HG02885 (cell line): ENCODE data around the gene MYLK.
"Not testable (repeated sequence)": the region's sequence is repeated elsewhere in the genome, so short reads cannot be mapped to it uniquely, and the experiment has no call there.

Experiments
- ATAC-seq: cut with Tn5 transposase; IDR thresholded peaks from one replicate; pipeline ENCODE4 v1.9.1; 2021; ENCODE audit warnings: mild to moderate bottlenecking; ENCODE audit not compliant: unreplicated experiment, poor library complexity

MYLK gene, protein sequence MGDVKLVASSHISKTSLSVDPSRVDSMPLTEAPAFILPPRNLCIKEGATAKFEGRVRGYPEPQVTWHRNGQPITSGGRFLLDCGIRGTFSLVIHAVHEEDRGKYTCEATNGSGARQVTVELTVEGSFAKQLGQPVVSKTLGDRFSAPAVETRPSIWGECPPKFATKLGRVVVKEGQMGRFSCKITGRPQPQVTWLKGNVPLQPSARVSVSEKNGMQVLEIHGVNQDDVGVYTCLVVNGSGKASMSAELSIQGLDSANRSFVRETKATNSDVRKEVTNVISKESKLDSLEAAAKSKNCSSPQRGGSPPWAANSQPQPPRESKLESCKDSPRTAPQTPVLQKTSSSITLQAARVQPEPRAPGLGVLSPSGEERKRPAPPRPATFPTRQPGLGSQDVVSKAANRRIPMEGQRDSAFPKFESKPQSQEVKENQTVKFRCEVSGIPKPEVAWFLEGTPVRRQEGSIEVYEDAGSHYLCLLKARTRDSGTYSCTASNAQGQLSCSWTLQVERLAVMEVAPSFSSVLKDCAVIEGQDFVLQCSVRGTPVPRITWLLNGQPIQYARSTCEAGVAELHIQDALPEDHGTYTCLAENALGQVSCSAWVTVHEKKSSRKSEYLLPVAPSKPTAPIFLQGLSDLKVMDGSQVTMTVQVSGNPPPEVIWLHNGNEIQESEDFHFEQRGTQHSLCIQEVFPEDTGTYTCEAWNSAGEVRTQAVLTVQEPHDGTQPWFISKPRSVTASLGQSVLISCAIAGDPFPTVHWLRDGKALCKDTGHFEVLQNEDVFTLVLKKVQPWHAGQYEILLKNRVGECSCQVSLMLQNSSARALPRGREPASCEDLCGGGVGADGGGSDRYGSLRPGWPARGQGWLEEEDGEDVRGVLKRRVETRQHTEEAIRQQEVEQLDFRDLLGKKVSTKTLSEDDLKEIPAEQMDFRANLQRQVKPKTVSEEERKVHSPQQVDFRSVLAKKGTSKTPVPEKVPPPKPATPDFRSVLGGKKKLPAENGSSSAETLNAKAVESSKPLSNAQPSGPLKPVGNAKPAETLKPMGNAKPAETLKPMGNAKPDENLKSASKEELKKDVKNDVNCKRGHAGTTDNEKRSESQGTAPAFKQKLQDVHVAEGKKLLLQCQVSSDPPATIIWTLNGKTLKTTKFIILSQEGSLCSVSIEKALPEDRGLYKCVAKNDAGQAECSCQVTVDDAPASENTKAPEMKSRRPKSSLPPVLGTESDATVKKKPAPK (N-terminal part only)

DNA sequence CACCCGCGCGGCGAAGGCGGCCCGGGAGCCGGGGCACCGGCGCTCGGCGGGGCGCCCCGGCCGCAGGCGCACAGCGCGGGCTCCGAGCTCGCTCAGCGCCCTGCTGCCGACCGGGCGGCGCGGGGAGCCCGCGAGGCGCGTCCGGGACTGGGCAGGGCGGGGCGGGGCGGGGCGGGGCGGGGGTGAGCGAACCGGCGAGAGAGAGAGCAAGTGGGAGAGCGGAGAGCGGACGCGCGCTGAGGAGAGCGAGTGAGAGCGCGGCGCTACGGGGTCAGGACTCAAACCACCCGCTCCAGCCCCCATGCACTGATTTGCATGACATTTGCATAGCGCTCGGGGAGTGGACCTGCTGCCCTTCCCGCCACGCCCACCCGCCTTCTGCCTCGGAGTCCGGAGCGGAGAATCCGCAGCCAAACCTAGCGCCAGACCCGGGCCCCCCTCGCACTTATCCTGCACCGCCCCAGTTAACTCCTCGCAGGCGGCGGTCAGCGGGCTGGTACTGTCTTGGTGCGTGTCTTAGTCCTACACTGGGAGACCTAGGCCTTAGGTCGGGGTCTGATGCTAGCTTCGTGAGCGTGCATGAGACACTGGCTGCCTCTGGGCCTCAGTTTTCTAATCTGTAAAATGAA lies at the start of gene MYLK:
Gene MYLK (minus strand): TSS at position 130 of the 629 bp plus-strand sequence. CDS start 90,491 bp downstream, outside the sequence.
- peak; percentile 71 for ATAC-seq

DNA sequence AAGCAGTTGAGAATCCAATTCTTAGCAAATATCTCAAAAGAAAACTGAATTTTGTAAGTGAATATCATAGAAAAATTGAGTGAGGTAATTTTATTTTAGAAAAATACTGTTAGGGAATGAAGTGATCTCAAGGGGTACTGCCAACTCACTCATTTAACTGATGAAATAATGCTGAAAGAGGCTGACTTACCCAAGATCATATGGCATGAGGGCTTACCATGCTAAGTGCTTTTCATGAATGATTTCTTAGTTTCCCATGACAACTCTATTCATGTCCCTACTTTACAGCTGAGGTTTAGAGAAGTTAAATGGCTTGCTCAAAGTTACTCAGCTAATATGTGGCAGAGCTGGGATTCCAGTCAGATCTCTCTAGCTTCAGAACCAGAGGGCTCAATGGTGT lies 46.3 kb upstream of the MYLK start:
- ATAC-seq, result no peak

DNA sequence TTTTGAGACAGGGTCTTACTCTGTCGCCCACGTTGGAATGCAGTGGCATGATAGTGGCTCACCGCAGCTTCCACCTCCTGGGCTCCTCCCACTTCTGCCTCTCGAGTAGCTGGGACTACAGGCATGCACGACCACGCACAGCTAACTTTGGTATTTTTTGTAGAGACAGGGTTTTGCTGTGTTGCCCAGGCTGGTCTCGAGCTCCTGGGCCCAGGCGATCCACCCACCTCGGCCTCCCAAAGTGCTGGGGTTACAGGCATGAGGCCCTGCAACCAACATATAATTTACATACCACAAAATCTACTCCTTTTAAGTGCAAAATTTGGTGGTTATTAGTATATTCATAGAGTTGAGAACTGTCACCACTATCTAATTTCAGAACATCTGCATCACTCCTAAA lies 45.2 kb upstream of the MYLK start:
- no peak for ATAC-seq

DNA sequence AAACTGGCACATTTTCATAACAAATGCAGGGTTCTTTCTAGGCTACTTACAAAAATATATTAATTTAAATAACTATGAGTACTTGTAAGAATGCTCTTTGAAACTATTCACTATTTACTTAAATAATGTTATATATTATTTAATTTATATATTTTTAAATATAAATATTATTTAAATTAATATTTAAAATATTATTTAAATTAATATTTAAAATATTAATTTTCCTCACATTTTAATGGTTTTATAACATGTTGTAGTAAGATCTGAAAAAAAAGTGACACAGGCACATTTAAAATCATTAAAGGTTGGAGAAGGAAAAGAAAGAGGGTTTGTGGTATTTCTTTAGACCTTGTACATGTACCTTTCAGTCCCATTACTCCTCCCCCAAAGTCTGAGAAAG lies 42.3 kb upstream of the MYLK start:
- no peak for ATAC-seq

DNA sequence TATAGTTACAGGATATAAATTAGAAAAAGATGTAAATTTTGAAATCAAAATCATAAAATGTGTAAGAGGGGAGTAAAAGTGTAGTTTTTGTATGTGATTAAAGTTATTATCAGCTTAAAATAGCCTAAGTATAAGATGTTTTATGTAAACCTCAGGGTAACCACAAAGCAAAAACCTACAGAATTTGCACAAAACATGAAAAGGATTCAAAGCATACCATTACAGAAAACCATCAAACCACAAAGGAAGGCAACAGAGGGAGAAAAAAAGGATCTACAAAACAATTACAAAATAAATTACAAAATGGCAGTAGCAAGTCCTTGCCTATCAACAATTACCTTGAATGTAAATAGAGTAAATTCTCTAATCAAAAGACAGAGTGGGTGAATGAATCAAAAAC lies 36.7 kb upstream of the MYLK start:
- no peak for ATAC-seq

DNA sequence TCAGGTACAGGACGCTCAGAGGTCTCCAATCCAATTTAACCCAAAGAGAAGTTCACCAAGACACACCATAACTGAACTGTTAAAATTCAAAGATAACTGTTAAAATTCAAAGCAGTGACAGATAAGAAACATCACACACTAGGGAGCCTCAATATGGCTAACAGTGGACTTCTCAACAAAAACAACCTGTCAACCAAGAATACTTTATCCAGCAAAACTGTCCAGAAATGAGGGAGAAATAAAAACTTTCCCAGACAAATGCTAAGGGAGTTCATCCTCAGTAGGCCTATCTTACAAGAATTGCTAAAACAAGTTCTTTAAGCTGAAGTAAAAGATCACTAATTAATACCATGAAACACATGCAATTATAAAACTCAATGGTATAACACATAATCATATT lies 36.3 kb upstream of the MYLK start:
- no peak for ATAC-seq

DNA sequence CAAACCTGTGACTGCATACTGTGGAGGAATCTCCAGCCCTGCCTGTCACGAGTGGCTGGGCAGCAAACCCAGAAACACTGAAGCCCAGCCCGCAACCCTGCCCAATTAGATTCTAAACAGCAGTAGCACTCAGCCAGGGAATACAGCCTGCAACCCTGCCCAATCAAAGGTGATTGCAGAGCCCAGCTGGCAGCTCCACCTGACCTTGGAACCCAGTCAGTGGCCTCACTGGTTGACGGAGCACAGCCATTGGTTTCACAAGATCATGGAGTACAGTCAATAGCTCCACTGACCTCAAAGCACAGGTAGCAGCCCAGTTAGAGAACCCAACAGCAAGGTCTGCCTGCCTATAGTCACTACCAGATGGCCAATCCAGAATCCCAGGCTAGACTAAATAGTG lies 35.2 kb upstream of the MYLK start:
- ATAC-seq, result no peak

DNA sequence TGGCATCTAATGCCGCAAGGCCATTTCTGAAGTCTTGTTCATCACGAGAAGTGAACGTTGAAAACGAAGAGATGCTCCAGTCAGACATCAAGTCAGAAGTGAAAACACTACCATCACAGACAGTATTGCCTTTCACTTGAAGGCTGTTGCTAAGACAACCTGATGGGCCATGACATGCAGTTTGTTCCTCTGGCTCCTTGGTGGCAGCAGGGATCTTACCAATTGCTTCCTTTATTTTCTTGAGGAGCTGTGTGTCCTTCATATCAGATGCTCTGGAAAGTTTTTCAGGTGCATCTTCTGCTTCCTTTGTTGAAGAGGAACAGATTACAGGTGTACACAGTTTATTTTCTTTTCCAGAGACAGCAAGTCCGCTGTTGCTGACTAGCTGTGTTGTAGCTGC lies 30.7 kb upstream of the MYLK start:
- ATAC-seq, result no peak

DNA sequence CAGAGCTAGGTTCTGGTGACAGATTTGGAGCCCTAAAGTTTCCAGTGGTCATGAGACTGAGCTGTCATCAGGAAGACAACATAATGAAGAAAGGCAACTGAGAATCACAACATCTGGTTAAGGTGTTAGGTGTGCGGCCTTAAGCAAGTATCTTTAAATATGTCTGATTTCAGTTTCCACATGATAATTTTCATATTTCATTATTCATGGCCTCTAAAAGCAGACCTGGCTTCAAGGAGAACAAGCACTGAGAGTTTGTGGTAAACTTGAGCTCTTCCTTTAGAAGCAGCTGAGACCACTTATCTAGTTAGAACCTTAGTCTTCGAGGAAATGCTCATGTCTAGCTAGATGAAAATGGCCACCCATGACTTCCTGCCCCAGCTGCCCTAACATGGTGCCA lies 25.7 kb upstream of the MYLK start:
- ATAC-seq, result no peak

DNA sequence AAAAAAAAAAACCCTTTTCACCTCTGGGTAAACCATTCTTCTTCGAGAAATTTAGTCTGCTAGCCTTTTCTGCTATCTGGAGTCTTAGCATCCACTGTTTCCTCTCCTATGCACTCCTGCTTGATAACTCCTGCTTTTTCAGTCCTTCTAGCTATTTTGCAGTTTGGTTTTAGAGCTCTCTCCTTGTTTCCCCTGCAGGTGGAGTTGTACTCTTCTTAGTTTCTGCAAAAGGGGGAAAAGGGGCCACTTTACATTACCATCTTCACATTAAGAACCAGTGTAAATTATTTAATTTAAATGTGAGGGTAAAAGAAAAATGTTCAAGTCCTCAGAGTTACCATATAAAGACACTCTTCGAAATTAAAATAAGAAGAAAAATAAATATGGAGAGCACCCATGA lies 23.6 kb upstream of the MYLK start:
- no peak for ATAC-seq

DNA sequence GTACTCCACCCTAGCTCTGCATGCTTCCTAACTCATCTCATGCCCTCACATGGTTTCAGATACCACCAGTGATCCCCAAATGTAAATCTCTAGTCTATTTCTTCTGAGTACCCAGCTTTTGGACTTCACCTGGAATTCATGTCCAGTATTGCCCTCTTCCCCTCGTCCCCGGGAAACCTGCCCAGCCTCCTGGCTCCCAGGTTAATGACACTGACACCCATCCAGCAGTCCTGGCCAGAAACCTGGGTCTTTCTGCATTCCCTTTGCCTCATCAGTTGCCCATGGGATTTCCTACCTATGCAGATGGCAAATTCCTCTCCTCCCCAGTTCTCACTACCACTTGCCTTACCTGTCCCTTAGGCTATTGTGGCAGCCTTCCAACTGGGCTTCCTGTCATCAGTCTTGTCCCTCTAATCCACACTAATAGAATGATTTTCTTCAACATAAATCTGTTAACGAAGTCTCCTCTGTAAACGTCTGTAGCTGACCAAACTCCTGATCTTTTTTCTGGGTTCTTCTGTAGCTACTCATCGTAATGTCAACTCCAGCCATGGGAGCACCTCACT lies 15.3 kb upstream of the MYLK start:
- ATAC-seq, result no peak

DNA sequence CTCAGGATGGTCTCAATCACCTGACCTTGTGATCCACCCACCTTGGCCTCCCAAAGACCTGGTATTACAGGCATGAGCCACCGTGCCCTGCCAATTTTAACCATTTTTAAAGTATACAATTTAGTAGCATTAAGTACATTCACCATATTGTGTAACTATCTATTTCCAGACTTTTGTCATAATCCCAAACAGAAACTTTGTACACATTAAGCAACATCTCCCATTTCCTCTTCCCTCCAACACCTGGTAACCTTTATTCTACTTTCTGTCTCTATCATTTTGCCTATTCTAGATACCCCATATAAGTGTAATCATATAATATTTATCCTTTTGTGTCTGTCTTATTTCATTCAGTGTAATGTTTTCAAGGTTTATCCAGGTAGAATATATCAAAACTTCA lies 8.9 kb upstream of the MYLK start:
- ATAC-seq, result no peak

DNA sequence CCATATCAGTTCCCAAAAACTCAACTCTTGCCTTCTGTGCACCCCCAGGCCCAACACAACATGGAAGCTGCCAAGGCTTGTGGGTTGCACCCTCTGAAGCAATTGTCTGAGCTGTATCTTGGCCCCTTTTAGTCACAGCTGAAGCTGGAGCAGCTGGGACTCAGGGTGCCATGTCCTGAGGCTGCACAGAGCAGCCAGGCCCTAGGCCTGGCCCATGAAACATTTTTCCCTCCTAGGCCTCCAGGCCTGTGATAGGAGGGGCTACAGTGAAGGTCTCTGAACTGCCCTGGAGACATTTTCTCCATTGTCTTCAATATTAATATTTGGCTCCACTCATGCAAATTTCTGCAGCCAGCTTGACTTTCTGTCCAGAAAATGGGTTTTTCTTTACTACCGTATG lies 8.1 kb upstream of the MYLK start:
- ATAC-seq, result no peak

DNA sequence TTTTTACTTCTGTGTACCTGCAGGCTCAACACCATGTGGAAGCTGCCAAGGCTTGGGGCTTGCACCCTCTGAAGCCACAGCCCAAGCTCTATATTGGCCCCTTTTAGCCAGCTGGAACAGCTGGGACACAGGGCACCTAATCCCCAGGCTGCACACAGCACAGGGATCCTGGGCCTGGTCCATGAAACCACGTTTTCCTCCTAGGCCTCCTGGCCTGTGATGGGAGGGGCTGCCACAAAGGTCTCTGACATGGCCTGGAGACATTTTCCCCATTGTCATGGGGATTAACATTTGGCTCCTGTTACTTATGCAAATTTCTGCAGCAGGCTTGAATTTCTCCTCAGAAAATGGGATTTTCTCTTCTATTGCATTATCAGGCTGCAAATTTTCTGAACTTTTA lies 6.9 kb upstream of the MYLK start:
- ATAC-seq, result not testable (repeated sequence)

DNA sequence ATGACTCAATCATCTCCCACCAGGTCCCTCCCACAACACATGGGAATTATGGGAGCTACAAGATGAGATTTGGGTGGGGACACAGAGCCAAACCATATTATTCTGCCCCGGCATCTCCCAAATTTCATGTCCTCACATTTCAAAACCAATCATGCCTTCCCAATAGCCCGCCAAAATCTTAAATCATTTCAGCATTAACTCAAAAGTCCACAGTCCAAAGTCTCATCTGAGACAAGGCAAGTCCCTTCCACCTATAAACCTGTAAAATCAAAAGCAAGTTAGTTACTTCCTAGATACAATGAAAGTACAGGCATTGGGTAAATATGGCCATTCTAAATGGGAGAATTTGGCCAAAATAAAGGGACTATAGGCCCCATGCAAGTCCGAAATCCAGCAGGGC lies 6.0 kb upstream of the MYLK start:
- not testable (repeated sequence) for ATAC-seq

DNA sequence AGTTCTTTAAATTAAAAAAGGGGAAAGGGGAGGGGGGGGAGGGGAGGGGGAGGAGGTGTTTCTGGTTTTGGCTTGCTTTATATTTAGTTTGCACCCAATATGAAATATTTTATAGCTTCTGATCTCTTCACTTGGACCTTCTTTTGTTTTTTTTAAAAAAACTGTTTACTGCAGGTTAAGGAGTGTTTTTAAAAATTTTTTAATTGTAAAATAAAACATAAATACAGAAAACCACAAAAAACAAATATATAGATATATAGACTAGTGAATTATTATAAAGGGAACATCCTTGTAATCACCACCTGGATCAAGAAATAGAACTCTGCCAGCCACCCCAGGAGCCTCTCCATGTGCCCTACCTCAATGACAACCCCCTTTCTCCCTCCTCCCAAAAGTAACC lies 861 bp upstream of the MYLK start:
- no peak for ATAC-seq

DNA sequence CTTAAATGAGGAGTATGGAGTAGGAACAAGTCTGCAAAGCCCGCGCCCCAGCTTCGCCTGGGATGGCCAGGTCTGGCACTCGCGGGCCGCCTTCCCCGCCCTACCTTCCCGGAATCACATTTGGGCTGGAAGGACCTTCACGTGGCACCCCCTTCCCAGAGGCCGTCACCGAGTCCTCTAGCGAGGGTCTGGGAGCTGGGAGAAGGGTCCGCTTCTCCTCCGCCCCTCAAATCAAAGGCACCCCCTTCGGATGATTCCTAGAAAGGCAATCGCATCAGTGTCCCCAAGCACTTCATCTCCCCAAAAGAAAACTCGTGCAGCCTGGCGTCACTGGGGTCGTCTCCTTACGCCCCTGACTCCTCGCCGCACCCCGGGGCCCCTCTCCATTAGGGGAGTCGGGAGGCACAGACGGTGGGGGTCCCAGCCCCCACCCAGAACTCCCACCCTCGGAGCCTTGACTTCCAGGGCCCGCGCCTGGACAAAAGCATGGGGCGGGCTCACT lies 380 bp downstream of the MYLK start:
- no peak for ATAC-seq

DNA sequence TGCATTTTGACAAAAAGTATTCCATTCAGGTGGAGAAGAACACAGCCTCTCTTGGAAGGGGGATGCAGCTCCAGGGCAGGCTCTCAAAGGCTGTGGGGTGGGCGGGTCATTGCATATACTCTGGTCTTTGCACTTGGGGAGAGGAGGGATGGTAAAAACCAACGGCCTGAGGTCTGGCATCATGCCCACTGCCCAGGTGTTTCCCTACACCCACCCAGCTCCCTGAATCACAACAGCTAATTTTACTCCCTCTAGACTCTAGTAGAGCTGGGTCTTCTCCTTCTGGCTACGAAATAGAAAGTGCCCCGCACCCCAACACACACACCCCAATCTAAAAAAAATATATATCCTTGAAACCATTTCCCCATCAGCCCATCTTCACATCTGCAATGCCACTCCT lies 1.0 kb downstream of the MYLK start:
- ATAC-seq, result no peak

DNA sequence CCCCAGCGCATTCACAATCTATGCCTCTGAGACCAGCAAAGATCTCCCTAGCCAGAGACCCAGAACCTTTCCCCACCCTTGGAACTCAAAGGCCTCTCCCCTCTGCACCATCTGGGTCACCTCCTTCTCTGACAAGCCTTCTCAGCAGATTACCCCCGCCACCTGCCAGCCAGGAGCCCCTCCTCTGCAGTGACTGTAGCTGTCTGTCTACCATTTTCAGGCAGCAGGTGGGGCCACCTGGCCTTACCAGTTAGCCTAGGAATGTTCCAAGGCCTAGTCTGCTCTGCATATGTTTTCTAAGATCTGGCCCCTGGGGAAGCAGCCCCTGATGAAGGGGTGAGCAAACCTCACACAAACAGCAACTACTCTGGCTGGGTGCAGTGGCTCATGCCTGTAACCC lies 2.4 kb downstream of the MYLK start:
- ATAC-seq, result no peak

DNA sequence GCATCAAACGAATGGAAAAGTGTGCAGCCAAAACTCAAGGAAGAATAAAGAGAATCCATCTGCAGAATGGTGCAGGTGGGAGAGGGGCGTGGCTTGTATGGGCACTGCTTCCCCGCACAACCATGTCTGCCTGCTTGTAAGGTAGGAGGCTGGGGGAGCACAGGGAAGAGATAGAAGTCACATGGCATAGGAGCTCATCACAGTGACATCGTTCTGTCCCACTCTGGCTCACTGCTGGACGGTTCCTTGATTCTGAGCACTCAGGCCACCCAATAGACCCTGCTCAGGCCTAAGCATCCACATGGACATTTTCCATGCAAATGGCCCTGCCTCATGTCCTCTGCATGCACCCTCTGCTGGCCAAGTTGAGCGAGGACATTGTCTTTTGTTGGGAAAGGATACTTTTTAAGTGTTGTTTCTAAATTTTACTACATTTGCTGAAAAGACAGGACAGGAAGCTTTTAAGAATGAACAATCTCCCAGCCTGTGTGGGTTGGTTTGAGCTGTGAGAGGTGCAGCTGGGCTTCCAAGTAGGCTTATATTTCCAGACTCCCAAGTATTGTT lies 3.1 kb downstream of the MYLK start:
- ATAC-seq, result no peak
